Neutrophil (primary cell): ENCODE measurements around the gene ZNF892.
"Not testable (repeated sequence)": the region's sequence is repeated elsewhere in the genome, so short reads cannot be mapped to it uniquely, and the experiment has no call there.

Experiments used
- H3K27ac ChIP-seq: fragments of 200-600 bp; sonication (generic); 2 replicates; pipeline ENCODE4 v1.5.1; 2016; ENCODE audit warnings: mild to moderate bottlenecking, moderate library complexity
- H3K27me3 ChIP-seq: fragments of 200-600 bp; sonication (generic); 2 replicates; pipeline ENCODE4 v1.6.0; 2016; ENCODE audit warnings: mild to moderate bottlenecking
- H3K36me3 ChIP-seq: fragments of 200-600 bp; sonication (generic); 2 replicates; pipeline ENCODE4 v1.5.1; 2017
- H3K4me1 ChIP-seq, 2 experiments: fragments of 200-600 bp in 1 of 2; sonication (generic) in 1 of 2; 1 replicate in 1 of 2; 2 replicates in 1 of 2; pipeline versions ENCODE4 v1.5.1 to v1.6.1; 2013 to 2016; ENCODE audit warnings: low read depth in 1 of 2, low read length in 1 of 2, mild to moderate bottlenecking in 1 of 2, moderate library complexity in 1 of 2; ENCODE audit not compliant: control insufficient read depth in 1 of 2, insufficient read depth in 1 of 2
- H3K4me3 ChIP-seq, 2 experiments: fragments of 200-600 bp in 1 of 2; sonication (generic) in 1 of 2; 1 replicate in 1 of 2; 2 replicates in 1 of 2; pipeline ENCODE4 v1.5.1; 2013 to 2016; ENCODE audit warnings: low read depth in 1 of 2, low read length in 1 of 2, mild to moderate bottlenecking in 1 of 2, moderate library complexity in 1 of 2
- H3K9me3 ChIP-seq: fragments of 200-600 bp; sonication (generic); 2 replicates; pipeline ENCODE4 v1.5.1; 2016
- CTCF ChIP-seq: fragments of 200-600 bp; sonication (generic); IDR thresholded peaks from 2 replicates; pipeline ENCODE4 v1.5.1; 2016; ENCODE audit warnings: antibody characterized with exemption

The ZNF892 gene

DNA sequence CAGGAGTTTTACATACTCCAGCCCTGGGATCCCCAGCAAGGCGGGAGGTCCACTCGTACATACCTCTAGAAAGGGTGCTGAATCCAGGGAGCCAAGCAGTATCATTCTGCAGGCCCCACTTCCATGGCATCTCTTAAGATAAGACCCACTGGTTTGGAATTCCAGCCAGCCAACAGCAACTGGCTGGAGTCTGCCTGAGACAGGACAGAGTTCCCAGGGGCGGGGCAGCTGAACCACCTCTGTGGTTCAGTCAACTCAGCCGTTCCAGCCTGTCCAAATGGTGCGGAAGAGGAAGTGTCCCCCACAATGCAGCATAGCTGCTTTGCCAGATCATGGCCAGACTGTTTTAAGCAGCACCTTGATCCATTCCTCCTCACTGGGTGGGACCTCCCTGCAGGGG, 33.2 kb downstream of the ZNF892 start:
- Histone ChIP-seq H3K27me3 (no peaks in the 10 kb centered on the region), H3K36me3 (no peaks in the 10 kb centered on the region), H3K27ac (no peak overlapping the region), H3K4me3 (no peak overlapping the region), H3K4me1 (no peaks in the 10 kb centered on the region), H3K9me3 (no peaks in the 10 kb centered on the region)
- no peak for TF ChIP-seq CTCF

GRCh38 chr2:95242084-95242483, 34.8 kb downstream of the ZNF892 start:
- H3K4me1 ChIP-seq, H3K9me3 ChIP-seq, H3K4me3 ChIP-seq, H3K27ac ChIP-seq, H3K27me3 ChIP-seq, H3K36me3 ChIP-seq: not testable (repeated sequence)
